GM23248 (cell line): ENCODE data around the gene SCFD1. TPM values are rescaled to one million over a fixed set of nuclear protein-coding genes. Genes with fewer than 3 reads are reported as not detected.

Source experiments
- DNase-seq: peaks from one replicate; pipeline ENCODE4 v3.0.0-alpha.2; 2015
- H2AFZ ChIP-seq: fragments of 200-600 bp; sonication (generic); 2 replicates; pipeline ENCODE4 v1.6.1; 2016; ENCODE audit warnings: antibody characterized with exemption
- H3F3A ChIP-seq: fragments of 200-600 bp; sonication (generic); 2 replicates; pipeline ENCODE4 v1.6.1; 2016; ENCODE audit warnings: mild to moderate bottlenecking, antibody characterized with exemption, mixed run types; ENCODE audit not compliant: insufficient read depth
- H3K27ac ChIP-seq: fragments of 200-600 bp; sonication (generic); 2 replicates; pipeline ENCODE4 v1.5.1; 2016; ENCODE audit warnings: mild to moderate bottlenecking
- H3K27me3 ChIP-seq: fragments of 200-600 bp; sonication (generic); replicated peaks from 2 replicates; pipeline ENCODE4 v1.6.1; 2016; ENCODE audit warnings: mild to moderate bottlenecking; ENCODE audit not compliant: insufficient read depth
- H3K36me3 ChIP-seq: fragments of 200-600 bp; sonication (generic); 2 replicates; pipeline ENCODE4 v1.6.1; 2016; ENCODE audit warnings: low read depth, mild to moderate bottlenecking
- H3K4me1 ChIP-seq: fragments of 200-600 bp; sonication (generic); 2 replicates; pipeline ENCODE4 v1.6.1; 2016; ENCODE audit warnings: mild to moderate bottlenecking; ENCODE audit not compliant: insufficient read depth
- H3K4me2 ChIP-seq: fragments of 200-600 bp; sonication (generic); one replicate; pipeline ENCODE4 v1.6.1; 2016; ENCODE audit warnings: mild to moderate bottlenecking; ENCODE audit not compliant: unreplicated experiment
- H3K4me3 ChIP-seq: fragments of 200-600 bp; sonication (generic); 2 replicates; pipeline ENCODE4 v1.5.1; 2016; ENCODE audit warnings: mild to moderate bottlenecking
- H3K79me2 ChIP-seq: fragments of 200-600 bp; sonication (generic); 2 replicates; pipeline ENCODE4 v1.6.1; 2016; ENCODE audit warnings: mild to moderate bottlenecking; ENCODE audit not compliant: insufficient read depth
- H3K9ac ChIP-seq: fragments of 200-600 bp; sonication (generic); 2 replicates; pipeline ENCODE4 v1.6.1; 2016; ENCODE audit warnings: mild to moderate bottlenecking
- H3K9me2 ChIP-seq: fragments of 200-600 bp; sonication (generic); 2 replicates; pipeline ENCODE4 v1.6.1; 2016; ENCODE audit warnings: mixed run types, mild to moderate bottlenecking, moderate library complexity; ENCODE audit not compliant: insufficient read depth
- H3K9me3 ChIP-seq: fragments of 200-600 bp; sonication (generic); one replicate; pipeline ENCODE4 v1.6.1; 2017; ENCODE audit warnings: low read depth
- H4K20me1 ChIP-seq: fragments of 200-600 bp; sonication (generic); 2 replicates; pipeline ENCODE4 v1.6.0; 2016; ENCODE audit not compliant: insufficient read depth
- EZH2 ChIP-seq: fragments of 200-600 bp; sonication (generic); IDR thresholded peaks from 2 replicates; pipeline ENCODE4 v1.6.1; 2018; ENCODE audit warnings: antibody characterized with exemption, mild to moderate bottlenecking; ENCODE audit not compliant: insufficient read depth, poor library complexity, severe bottlenecking
- EZH2phosphoT487 ChIP-seq: fragments of 200-600 bp; sonication (generic); IDR thresholded peaks from 2 replicates; pipeline ENCODE4 v1.6.1; 2018; ENCODE audit warnings: antibody characterized with exemption, moderate library complexity, mild to moderate bottlenecking, low read depth; ENCODE audit not compliant: insufficient read depth
- WGBS, 2 experiments: methylation state at CpG; one replicate each; pipeline ENCODE4 v1.1.6; 2015 to 2017; ENCODE audit warnings: low lambda C conversion rate in 2 of 2, low coverage in 1 of 2; ENCODE audit errors: missing lambda C conversion rate in 2 of 2; 5-methylcytosine and 5-hydroxymethylcytosine counted together
- in situ Hi-C: fragments of 300-500 bp; cut with MboI; formaldehyde crosslinking; loops from 2 replicates; pipeline ENCODE4 v1.15.0; 2020
- polyA plus RNA-seq: library from polyadenylated mRNA; unstranded; fragments of >200 nt; fragmentation: Nextera tagmentation; extraction: Ambion mirVana; gene quantifications from 2 replicates; pipeline ENCODE4 v1.2.1, GENCODE V29; 2016
- total RNA-seq: library from RNA; depleted of rRNA; stranded (reverse); fragments of >200 nt; shearing (Covaris generic); gene quantifications from 2 replicates; pipeline ENCODE4 v1.2.3, GENCODE V29; 2014

SCFD1 gene
- total and polyA plus RNA-seq, 2 experiments from 2014 or later, result 92.3 to 117 TPM

- H2AFZ ChIP-seq, result no peak overlapping the region
- H3K4me1 ChIP-seq, result no peaks in the 10 kb centered on the region
- no peak for DNase-seq
- no peaks in the 10 kb centered on the region for H3K9me3 ChIP-seq
- no peak overlapping the region for H3K4me2 ChIP-seq
- H3K9ac ChIP-seq, result no peak overlapping the region
- TF ChIP-seq EZH2phosphoT487 (no peak), EZH2 (no peak)
- H3K36me3 ChIP-seq, result 0 out of 2 replicates have a peak, but pooled peaks cover 2% of the 10 kb centered on the region
- 0 out of 2 replicates have a peak, but pooled peaks cover 7% of the 10 kb centered on the region for H4K20me1 ChIP-seq
- no peak overlapping the region for H3K4me3 ChIP-seq
- H3F3A ChIP-seq, result no peaks in the 10 kb centered on the region
- 97 to 100% methylated on average over 1 of the region's 1 CpG for WGBS, 2 experiments
- H3K79me2 ChIP-seq, result peaks cover 100% of the 10 kb centered on the region
- H3K27me3 ChIP-seq, result no peaks in the 10 kb centered on the region
- in situ Hi-C loops, result no loop called here
- H3K27ac ChIP-seq, result no peak overlapping the region
- no peaks in the 10 kb centered on the region for H3K9me2 ChIP-seq
Measured at GRCh38 chr14:30582376-30582775, 39.7 kb upstream of the SCFD1 start.

- no peaks in the 10 kb centered on the region for H3K9me2 ChIP-seq
- H3K36me3 ChIP-seq, result peaks cover 6% of the 10 kb centered on the region; the same call in 1 of the 2 replicates
- H3K4me3 ChIP-seq, result no peak overlapping the region
- H3K4me1 ChIP-seq, result no peaks in the 10 kb centered on the region
- peaks cover 99% of the 10 kb centered on the region for H3K79me2 ChIP-seq
- H3K9ac ChIP-seq, result no peak overlapping the region
- no peak overlapping the region for H3K27ac ChIP-seq
- no peaks in the 10 kb centered on the region for H3F3A ChIP-seq
- no peak for DNase-seq
- in situ Hi-C loops, result no loop called here
- H2AFZ ChIP-seq, result no peak overlapping the region
- no peak overlapping the region for H3K4me2 ChIP-seq
- 0 out of 2 replicates have a peak, but pooled peaks cover 4% of the 10 kb centered on the region for H4K20me1 ChIP-seq
- no peak for TF ChIP-seq EZH2phosphoT487
- no peak for TF ChIP-seq EZH2
- H3K9me3 ChIP-seq, result no peaks in the 10 kb centered on the region
- no peaks in the 10 kb centered on the region for H3K27me3 ChIP-seq
Measured at GRCh38 chr14:30584058-30584630, 38.0 kb upstream of the SCFD1 start.

GRCh38 chr14:30585204-30585603, 36.9 kb upstream of the SCFD1 start:
- Histone ChIP-seq H3K4me2 (no peak overlapping the region), H3F3A (no peaks in the 10 kb centered on the region), H3K4me3 (no peak overlapping the region), H4K20me1 (0 out of 2 replicates have a peak, but pooled peaks cover 3% of the 10 kb centered on the region), H3K9ac (no peak overlapping the region), H3K79me2 (peaks cover 99% of the 10 kb centered on the region), H3K9me2 (no peaks in the 10 kb centered on the region), H3K27me3 (no peaks in the 10 kb centered on the region), H2AFZ (no peak overlapping the region), H3K36me3 (peaks cover 17% of the 10 kb centered on the region; the same call in 1 of the 2 replicates), H3K9me3 (no peaks in the 10 kb centered on the region), H3K27ac (no peak overlapping the region), H3K4me1 (no peaks in the 10 kb centered on the region)
- no peak for TF ChIP-seq EZH2
- no peak for TF ChIP-seq EZH2phosphoT487
- in situ Hi-C loops, result no loop called here
- DNase-seq, result no peak

- Histone ChIP-seq H3F3A (no peaks in the 10 kb centered on the region), H3K4me3 (no peak overlapping the region), H3K4me1 (no peaks in the 10 kb centered on the region), H3K27ac (no peak overlapping the region), H3K9me2 (no peaks in the 10 kb centered on the region), H3K9me3 (no peaks in the 10 kb centered on the region), H3K27me3 (no peaks in the 10 kb centered on the region), H4K20me1 (no peaks in the 10 kb centered on the region), H3K79me2 (peaks cover 99% of the 10 kb centered on the region), H2AFZ (no peak overlapping the region), H3K36me3 (peaks cover 33% of the 10 kb centered on the region; the same call in 1 of the 2 replicates), H3K4me2 (no peak overlapping the region), H3K9ac (no peak overlapping the region)
- no peak for DNase-seq
- TF ChIP-seq EZH2 (no peak), EZH2phosphoT487 (no peak)
- in situ Hi-C loops, result no loop called here
- WGBS, 2 experiments, result 85 to 88% methylated on average over 3 of the region's 3 CpGs
Measured at GRCh38 chr14:30587141-30587540, 35.0 kb upstream of the SCFD1 start.

GRCh38 chr14:30588873-30589272, 33.2 kb upstream of the SCFD1 start:
- no peak for DNase-seq
- no peaks in the 10 kb centered on the region for H4K20me1 ChIP-seq
- in situ Hi-C loops, result no loop called here
- H3K9me3 ChIP-seq, result no peaks in the 10 kb centered on the region
- no peak overlapping the region for H3K4me3 ChIP-seq
- H3K27ac ChIP-seq, result no peak overlapping the region
- H3K4me2 ChIP-seq, result no peak overlapping the region
- H3K9me2 ChIP-seq, result no peaks in the 10 kb centered on the region
- no peak overlapping the region for H3K9ac ChIP-seq
- peaks cover 48% of the 10 kb centered on the region for H3K36me3 ChIP-seq
- no peak for TF ChIP-seq EZH2phosphoT487
- TF ChIP-seq EZH2, result no peak
- no peaks in the 10 kb centered on the region for H3K27me3 ChIP-seq
- no peaks in the 10 kb centered on the region for H3F3A ChIP-seq
- H3K79me2 ChIP-seq, result peaks cover 97% of the 10 kb centered on the region
- no peak overlapping the region for H2AFZ ChIP-seq
- H3K4me1 ChIP-seq, result no peaks in the 10 kb centered on the region
